C1 segment of cervical spinal cord (tissue), 14 donors: ENCODE measurements around the gene HPGDS.
"Not testable (repeated sequence)": the region's sequence is repeated elsewhere in the genome, so short reads cannot be mapped to it uniquely, and the experiment has no call there.

Source experiments
- DNase-seq, 14 donors: peaks; one replicate each; lab custom pipeline; 2025; lab: John Stamatoyannopoulos, UW

Gene HPGDS

DNA sequence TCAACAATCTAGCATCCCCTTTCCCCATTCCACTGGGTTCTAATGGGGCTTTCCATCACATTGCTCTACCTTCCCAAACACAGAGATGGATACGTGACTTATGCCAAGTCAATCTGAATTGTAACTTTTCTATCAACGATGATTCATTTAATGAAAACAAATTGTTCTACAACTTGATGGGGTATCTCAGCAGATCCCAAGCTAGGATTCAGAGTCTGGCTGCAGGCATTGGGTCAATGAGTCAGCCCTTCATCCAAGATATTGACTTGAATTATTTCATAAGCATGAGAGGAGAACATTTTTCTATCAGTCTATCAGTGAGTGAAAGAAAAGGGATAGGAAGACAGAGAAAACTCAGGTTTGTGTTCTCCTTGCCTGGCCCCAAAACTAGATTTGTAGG, 15.0 kb upstream of the HPGDS start:
- no peak for DNase-seq

DNA sequence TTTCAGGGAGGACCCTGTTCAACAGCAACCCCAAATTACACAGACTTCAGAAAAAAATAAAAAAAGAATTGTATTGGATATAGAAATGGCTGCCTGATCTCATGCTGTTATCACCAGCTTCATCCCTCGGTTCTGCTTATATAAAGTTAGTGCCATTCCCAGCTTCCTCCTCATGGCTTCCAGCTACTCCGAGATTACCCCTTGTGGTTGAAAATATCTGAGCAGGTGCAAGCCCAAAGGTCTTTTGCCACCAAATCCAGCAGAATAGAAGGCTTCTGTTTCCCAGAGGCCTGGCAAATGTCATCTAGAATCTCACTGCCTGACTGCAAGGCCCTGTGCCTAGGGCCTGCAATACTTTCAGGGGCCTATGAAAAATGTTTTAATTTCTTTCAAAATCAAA, 13.8 kb upstream of the HPGDS start:
- DNase-seq, result no peak

DNA sequence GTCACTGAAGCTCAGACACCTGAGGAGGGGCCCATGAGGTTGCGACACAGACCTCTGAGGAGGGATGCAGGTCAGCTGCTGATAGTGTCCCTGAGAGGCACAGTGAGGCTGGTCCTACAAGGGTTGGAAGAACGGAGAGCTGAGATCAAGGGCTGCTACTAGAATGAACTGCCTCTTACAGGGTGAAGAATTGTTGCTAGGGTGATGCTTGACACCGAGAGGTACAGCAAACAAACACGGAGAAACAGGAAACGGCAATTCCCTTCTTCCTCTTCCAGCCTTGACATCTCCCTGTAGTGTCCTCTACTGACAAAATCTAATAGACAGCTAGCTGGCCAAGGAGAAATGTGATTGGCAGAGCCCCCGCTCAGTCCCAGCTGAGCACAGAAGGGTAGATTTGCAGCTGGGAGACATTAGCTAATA, 11.8 kb upstream of the HPGDS start:
- DNase-seq, result no peak

DNA sequence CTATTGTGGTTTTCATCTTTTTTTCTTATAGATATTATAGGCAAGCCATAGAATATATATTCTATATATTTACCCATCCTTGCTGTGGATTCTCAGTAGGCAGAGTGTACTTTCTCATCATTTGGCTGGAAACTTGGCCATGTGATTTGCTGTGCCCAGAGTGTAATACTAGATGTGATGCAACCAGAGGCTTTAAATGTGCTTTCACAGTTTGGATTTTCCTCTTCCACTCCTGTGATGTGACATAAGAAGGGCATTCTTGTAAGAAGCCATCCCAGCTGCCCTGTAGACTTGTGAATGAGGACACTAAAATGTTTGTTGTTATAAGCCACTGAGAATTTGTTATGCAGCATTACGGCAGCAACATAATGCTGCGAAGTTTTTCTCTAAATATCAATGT, 10.4 kb upstream of the HPGDS start:
- DNase-seq, result no peak

DNA sequence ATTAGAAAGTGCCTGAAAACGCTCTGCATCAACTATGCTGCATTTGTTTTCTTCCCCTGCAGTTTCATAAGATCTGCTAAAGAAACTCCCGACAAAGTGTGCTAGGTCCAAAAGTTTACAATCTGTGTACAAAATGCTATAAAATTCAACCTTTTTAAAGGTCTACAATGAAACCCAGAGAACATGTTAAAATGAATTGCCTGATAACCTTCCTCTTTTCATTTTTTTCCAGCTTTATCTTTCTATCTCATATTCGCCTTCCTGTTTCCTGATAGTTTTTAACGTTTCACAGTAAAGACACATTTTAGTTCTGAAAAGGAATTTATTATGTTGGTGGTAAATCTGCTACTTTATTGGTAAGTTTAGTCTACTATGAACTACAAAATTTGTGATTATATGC, 9.5 kb upstream of the HPGDS start:
- no peak for DNase-seq

DNA sequence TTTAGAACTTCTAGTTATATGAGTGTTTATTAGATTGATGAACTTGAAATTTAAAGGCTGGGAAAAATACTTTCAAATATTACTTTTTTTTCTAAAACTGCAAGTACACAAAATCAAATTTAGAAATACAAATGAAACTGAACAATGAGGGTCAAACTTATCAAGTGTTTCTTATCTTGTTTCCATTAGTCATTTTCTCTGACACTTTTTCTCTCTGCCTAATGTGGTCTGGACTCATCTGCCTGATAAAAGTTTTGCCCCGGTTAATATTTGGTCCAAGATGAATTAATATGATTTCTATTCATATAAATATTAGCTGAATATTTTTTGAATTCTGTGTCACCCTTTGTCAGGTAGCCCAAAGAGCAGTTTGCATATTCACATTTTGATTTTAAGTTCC, 8.7 kb upstream of the HPGDS start:
- DNase-seq, result no peak

DNA sequence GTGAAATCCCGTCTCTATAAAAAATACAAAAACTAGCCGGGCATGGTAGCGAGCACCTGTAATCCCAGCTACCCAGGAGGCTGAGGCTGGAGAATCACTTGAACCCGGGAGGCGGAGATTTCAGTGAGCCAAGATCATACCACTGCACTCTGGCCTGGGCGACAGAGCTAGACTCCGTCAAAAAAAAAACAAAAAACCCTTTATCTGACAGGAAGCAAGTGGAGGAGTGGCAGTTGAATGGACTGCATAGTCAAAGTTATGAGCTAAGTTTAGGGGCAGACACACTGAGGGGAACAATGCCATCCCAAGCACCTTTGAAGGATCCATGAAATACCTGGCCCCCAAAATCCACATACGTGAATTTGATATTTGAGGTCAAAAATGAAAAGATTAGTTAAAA, 7.5 kb upstream of the HPGDS start:
- no peak for DNase-seq

DNA sequence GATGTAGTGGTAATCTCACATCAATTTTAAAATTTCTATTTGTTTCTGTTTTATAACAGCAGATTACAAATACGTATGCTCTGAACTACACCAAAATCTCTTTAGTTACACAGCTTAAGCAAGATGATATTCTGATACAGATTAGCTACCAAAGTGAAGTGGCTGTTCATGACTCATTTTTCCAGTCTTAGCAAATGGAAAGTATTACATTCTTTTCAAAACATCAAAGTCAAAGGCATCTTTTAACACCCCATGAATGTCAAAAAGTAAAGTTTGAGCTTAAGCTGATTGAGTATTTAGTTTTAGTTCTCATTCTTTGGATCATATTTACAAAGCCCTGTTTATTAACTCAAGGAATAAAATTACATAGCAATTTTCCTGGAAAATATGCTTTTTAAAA, 6.6 kb upstream of the HPGDS start:
- DNase-seq, result no peak

DNA sequence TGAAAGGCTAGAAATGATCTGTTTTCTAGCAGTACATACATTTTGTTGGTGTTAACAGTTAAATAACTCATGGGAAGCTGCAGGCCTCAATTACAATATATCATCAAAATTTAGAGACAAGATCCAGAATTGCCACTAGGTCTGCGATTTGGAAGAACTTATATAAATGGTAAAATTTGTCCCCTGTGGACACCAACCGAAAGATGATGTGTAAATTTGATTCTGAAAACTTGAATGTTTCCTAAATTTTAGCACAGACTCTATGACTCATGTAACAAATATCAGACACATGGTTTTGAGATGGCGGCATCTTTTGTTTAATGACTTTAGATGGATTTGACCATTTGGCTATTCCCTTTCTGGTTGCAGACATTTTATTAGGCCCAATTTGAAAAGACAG, 6.0 kb upstream of the HPGDS start:
- no peak for DNase-seq

DNA sequence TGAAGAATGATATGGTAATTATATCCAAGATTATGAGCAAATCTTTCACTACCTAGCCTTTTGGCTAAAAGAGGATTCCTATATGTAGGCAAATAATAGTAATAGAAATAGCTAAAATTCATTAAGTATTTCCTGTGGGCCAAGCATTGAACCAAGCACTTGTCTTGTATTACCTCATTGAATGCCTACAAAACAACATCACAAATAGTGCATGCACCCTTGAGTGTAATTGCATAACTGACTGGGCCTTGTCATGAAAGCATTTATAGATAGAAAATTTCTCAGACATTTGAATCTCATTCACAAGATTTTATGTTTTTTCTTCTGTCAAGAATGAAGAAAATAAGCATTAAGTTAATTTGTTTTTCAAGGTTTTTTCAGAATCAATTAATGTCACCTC, 3.9 kb upstream of the HPGDS start:
- DNase-seq, result no peak

DNA sequence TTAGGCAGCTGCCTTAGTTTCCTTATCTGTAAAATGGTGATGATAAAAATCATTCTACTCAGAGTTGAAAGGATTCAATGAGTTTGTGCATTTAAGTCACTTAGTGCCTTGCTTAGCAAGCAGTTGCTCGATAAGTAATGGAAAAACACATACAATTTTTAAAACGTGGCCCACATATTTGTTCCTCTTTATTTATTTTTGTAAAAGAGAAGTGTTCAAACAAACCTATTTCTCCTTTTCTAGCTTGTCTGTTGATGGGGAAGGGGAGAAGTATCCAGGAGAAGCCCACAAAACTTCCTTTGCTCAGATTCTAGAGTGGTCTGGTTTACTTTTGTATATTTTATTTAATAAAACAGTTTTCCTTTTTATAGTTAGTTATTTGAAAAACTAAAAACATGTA, 3.3 kb upstream of the HPGDS start:
- no peak for DNase-seq

DNA sequence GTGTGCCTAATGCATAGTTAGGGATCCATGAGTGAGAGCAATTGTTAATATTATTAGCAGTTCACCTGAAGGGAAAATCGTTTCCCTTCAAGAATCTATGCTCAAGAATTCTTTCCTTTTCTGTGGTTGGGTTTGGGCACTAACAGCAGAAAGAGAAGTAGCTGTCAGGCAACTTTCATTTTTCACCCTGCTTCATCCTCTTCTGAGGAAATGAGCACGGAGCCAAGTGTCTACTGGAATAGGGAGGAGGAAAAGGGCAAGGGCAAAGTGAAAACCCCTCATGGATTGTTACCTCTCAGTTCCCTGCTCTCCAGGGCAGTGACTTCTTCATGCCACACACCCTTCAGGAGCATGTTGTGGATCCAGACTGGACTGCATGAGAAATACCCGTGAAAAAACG, 2.6 kb upstream of the HPGDS start:
- peak in 1 of 14 donors; percentile 7 for DNase-seq

DNA sequence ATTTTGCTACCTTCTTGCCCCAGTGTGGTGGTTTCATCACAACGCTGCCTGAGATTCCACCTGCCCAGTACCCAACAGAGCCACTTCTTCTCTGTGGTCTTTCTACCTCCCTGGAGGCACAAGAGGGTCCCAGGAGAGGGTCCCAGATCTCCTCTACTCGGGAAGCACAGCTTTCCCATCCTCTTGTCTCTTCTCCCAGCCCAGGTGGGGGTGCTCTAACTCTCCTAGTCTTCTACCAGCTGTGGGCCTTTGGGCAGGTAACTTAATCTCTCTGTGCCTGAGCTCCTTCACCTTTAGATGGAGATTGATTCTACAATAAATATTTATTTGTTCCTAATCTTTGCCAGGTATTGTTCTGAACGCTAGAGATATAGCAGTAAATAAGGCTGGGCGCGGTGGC, 1.8 kb upstream of the HPGDS start:
- no peak for DNase-seq

DNA sequence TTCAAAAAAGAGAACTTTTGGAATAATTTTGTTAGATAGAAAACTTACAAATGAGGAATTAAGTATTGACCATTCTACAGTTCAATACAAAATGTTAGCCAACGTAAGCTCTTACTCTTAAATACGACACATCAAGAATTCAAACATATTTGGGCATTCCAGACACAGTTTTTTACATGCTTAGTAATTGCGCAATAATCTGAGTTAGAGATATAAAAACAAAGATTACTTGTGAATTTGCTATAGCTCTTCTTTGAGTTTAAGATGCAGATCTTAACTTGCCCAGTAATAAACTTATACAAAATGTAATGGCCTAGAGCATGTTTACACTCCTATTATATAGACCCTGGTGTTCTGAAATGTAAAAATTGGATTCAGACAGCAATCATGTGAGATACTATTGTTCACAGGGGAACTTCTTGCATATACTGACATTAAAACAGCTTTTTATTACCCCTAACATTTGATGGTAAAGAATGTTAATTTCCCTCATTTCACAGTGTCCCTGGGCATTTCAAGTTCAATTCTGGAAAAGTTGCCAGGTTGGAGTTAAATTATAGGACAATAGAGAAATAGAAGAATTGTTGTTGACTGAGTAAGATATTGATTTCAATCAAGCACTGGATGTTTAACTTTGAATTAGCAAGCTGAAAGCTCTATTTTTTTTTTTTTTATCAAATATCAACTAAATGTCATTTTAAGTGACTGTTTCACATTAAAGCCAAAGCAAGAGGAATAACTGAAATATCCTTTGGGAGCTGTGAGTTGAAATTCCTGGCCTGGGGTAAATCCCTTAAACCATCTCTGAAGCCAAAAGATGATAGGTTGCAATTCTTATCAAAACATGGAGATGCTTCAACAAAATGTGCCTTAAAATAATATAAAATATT, 910 bp downstream of the HPGDS start:
- DNase-seq, result no peak

DNA sequence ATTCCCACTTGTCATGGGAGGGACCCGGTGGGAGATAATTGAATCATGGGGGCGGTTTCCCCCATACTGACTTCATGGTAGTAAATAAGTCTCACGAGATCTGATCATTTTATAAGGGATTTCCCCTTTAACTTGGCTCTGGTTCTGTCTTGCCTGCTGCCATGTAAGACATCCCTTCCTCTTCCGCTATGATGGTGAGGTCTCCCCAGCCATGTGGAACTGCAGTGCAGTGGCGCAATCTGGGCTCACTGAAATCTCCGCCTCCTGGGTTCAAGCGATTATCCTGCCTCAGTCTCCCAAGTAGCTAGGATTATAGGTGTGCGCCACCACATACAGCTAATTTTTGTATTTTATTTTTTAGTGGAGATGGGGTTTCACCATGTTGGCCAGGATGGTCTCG, 2.9 kb downstream of the HPGDS start:
- no peak for DNase-seq

DNA sequence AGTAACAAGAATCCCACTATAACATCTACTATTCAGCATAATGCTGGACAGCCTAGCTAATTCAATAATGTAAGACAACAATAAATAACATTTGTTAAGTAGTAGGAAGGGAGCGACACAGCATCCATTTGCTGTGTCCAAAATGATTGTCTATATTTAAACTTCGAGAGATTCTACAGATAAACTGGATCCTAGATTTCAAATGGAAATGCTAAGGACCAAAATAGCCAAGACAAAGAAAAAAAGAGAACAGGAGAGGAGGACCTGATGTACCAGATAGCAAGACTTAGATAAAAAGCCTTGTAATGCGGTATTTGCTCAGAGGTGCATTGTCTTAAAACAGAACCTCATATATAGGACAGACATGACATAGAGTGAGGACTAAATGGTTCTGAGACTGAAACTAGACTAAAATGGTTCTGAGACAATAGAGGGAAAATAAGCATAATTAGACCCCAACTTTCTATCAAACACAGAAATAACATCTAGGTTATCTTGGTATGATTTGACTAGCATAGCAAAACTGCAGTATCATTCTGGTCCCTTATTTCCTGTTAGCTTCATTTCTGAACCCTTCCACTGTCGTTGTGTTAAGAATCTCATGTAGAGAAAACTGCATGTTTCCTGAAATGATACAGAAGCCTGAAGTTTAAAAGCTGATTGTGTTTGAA, 3.8 kb downstream of the HPGDS start:
- DNase-seq, result no peak

DNA sequence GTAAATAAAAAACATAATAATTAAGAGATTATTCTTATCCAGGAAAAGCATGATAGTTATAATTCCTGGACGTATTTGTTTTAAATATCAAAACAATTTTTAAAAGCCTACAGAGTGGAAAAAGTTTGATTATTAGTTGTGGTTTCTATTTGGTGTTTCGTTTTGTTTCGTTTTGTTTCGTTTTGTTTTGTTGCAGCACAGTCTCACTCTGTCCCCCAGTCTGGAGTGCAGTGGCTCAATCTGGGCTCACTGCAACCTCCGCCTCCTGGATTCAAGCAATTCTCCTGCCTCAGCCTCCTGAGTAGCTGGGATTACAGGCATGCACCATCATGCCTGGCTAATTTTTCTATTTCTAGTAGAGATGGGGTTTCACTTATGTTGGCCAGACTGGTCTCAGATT, 5.8 kb downstream of the HPGDS start:
- DNase-seq, result not testable (repeated sequence)

DNA sequence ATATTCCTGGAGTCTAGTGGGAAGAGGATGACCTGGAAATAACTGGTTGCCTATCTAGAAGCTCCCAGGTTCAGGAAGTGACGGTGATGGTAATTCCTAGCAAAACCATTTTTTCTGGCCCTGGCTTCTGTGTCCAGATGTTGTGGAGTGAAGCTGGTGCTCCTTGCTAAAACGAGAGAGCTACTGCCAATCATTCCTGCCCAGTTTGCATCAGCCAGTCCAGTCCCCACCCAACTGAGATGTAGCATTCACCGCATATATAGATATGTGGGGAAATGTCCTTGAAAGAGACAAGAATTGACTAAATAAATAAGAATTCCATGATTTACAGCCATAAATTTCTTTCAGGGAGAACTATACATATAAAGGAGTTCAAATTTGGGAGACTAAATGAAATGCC, 6.3 kb downstream of the HPGDS start:
- no peak for DNase-seq

DNA sequence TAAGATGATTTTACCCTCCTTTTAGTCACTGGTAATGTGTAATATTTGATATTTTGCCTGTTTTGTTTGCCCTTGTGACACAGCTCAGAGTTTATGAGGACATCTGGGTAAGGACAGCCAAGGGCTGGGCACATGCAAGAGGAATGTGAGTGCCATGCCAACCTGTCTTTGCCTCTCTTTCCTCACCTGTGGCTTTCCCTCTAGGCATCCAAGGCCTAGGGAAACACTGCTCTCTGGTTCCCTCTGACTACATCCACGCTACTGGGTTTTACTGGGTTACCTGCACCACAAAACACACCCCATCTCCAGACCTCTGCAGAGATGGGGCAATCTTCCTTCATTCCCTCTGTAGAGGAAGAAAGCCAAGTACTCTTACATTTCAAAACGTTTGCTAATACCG, 7.7 kb downstream of the HPGDS start:
- DNase-seq, result no peak

DNA sequence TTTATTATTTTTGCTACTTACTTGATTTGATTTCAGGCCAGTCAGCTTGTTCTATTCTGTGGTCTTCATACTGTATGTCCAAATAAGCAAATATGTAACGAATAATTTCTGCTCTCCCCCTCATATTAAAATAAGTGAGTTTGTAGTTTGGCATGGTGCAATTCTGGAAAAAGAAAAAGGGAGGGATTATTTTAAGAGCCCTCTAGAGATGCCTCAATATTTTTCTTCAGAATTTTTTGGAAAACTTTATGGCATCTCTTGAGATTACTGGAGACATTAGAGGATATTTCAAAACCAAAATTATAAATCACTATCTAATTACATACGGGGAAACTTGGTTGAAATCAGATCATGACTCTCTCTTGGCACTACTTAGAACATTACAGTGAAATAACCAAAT, 8.2 kb downstream of the HPGDS start:
- no peak for DNase-seq

DNA sequence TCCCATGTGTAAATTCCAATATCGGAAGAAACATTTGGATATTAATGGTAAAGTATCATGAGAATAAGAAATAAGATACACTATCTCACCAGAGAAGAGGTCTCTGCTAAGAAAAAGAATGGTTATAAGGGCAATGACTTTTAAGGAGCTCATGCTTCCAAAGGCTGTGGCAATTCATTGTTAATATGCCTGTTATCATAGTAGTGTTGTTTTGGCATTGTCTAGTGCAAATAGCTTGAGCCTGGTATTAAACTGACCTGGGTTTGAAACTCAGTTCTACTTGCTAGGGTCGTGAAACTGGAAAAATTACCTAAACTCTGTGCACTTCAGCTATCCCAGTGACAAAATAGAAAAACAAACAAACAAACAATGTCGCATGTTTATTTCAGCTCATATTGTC, 8.8 kb downstream of the HPGDS start:
- DNase-seq, result no peak

DNA sequence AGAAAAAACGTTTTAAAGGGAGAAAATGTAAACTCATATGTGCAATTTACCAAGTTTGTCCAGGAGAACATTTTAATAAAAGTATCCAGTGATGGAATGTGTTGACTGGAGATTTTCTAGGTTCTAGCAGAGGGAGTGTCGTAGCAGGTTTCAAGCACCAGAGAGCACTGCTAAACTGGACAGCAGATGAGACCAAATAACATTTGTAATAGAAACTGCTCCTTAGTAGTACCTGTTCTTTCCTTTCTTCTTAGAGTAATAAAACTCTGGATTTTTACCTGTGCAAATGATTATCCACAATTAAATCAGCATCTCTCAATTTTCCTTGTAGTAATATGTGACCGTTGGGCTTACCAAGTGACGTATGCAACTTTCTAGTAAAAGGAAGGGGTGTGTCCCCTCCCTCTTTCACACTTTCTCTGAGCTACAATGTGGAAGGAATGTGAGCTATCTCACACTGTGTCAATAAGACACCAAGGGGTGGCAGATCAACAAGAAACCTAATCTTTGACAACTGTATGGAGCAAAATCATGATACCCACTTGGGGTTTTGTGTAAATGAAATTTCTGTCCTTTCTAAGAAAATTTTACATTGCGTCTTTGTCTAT, 9.5 kb downstream of the HPGDS start:
- DNase-seq, result no peak

DNA sequence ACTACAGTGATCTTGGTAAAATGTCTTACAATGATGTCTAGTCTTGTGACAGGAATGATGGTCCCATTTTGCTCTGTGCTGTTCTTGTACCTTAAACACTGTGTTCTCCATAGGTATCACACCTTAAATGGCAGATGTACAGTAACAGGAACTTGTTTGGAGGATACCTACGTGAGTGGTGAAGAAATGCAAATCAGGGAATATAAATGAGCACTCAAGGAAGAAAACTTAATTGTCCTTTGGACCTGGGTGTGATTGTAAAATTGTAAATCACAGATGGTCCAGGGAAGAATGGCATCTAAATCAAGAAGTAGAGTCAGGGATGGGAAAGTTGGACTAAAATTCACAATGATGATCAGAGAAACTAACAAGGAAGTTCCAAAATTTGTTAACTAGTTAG, 12.7 kb downstream of the HPGDS start:
- DNase-seq, result no peak
